ENCODE data around the gene C1QTNF12.
A peak's percentile ranks its signal among the peaks of the same experiment; 100 is the strongest.

The C1QTNF12 gene

GRCh38 chr1:1206376-1206965, 40.1 kb downstream of the C1QTNF12 start, which contains the start of gene TNFRSF18:
Gene TNFRSF18, minus strand, starts transcription at chr1:1206592. Its CDS starts 21 bp downstream, at chr1:1206571.
- Histone ChIP-seq H3K9ac (ENCODE audit: low read depth in 1 of 2, low read length in 2 of 2) (peak within 1 kb of the TSS; percentile 39 to 43), H3K27ac (ENCODE audit: low read depth, low read length) (no peak within 1 kb of the TSS), H3K4me3 (ENCODE audit: low read depth in 1 of 2, low read length in 2 of 2) (peak within 1 kb of the TSS; percentile 29 to 50), H3K27me3 (ENCODE audit: control insufficient read depth in 1 of 2, insufficient read depth in 2 of 2, low read length in 2 of 2) (peaks cover 20 to 30% of the 10 kb centered on the region in 2 donors), H3K9me3 (ENCODE audit: control insufficient read depth in 1 of 2, low read length in 2 of 2) (no peaks in the 10 kb centered on the region), H3K4me1 (ENCODE audit: control insufficient read depth in 1 of 2, insufficient read depth in 2 of 2, low read length in 2 of 2) (peaks cover 11 to 14% of the 10 kb centered on the region in 2 donors), H3K36me3 (ENCODE audit: control insufficient read depth in 1 of 2, insufficient read depth in 2 of 2, low read length in 2 of 2) (no peaks in the 10 kb centered on the region)

- H3K27me3 ChIP-seq (ENCODE audit: control insufficient read depth in 1 of 2, insufficient read depth in 2 of 2, low read length in 2 of 2), result peaks cover 20 to 30% of the 10 kb centered on the region in 2 donors
- no peak overlapping the region for H3K27ac ChIP-seq (ENCODE audit: low read depth, low read length)
- H3K9ac ChIP-seq (ENCODE audit: low read depth in 1 of 2, low read length in 2 of 2), result peak overlapping the region; percentile 39 to 43
- no peaks in the 10 kb centered on the region for H3K9me3 ChIP-seq (ENCODE audit: control insufficient read depth in 1 of 2, low read length in 2 of 2)
- H3K4me3 ChIP-seq (ENCODE audit: low read depth in 1 of 2, low read length in 2 of 2), result peak overlapping the region; percentile 29 to 50
- peaks cover 11 to 14% of the 10 kb centered on the region in 2 donors for H3K4me1 ChIP-seq (ENCODE audit: control insufficient read depth in 1 of 2, insufficient read depth in 2 of 2, low read length in 2 of 2)
- H3K36me3 ChIP-seq (ENCODE audit: control insufficient read depth in 1 of 2, insufficient read depth in 2 of 2, low read length in 2 of 2), result no peaks in the 10 kb centered on the region
Measured at GRCh38 chr1:1205769-1206375, 40.6 kb downstream of the C1QTNF12 start.

DNA sequence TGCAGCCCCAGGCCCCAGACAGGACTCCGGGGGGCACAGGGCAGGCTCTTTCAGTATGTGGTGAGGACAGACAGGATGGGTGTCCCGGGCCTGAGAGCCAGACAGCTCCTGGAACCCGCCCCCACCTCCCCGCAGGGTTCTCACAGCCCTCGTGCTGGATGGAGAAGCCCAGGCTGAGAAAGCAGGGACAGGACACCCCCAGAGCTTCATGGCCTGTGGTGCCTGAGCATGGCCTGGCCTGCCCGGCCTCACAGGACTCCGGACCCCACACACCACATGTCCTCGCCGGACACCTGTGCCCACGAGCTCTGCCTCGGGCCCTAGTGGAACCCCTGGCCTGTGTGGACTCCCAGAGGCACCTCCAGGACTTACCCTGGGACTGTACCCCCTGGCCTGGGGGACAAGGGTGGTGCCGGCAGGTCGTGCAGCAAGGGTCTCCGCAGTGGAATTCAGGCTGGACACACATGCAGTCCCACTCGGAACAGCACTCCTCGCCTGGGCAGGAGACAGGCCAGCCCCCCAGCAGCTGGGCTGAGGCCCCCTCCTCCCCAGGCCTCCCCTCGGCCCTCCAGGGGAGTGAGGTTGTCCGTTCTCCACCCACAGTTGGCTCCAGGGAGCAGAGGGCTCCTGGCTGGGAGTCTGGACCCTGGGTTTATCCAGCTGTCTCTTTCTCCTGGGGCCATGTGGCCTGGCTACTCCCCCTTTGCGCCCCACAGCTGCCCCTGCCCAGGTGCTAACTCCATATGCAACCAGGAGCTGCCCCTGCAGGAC, 41.3 kb downstream of the C1QTNF12 start:
- Histone ChIP-seq H3K9ac (ENCODE audit: low read depth in 1 of 2, low read length in 2 of 2) (peak overlapping the region in 1 of 2 donors; percentile 12), H3K27ac (ENCODE audit: low read depth, low read length) (no peak overlapping the region), H3K36me3 (ENCODE audit: control insufficient read depth in 1 of 2, insufficient read depth in 2 of 2, low read length in 2 of 2) (no peaks in the 10 kb centered on the region), H3K4me1 (ENCODE audit: control insufficient read depth in 1 of 2, insufficient read depth in 2 of 2, low read length in 2 of 2) (peaks cover 11 to 14% of the 10 kb centered on the region in 2 donors), H3K27me3 (ENCODE audit: control insufficient read depth in 1 of 2, insufficient read depth in 2 of 2, low read length in 2 of 2) (peaks cover 27 to 30% of the 10 kb centered on the region in 2 donors), H3K9me3 (ENCODE audit: control insufficient read depth in 1 of 2, low read length in 2 of 2) (no peaks in the 10 kb centered on the region), H3K4me3 (ENCODE audit: low read depth in 1 of 2, low read length in 2 of 2) (peak overlapping the region in 1 of 2 donors; percentile 1)

GRCh38 chr1:1204425-1204920, 42.0 kb downstream of the C1QTNF12 start:
- peaks cover 29 to 32% of the 10 kb centered on the region in 2 donors for H3K27me3 ChIP-seq (ENCODE audit: control insufficient read depth in 1 of 2, insufficient read depth in 2 of 2, low read length in 2 of 2)
- H3K4me1 ChIP-seq (ENCODE audit: control insufficient read depth in 1 of 2, insufficient read depth in 2 of 2, low read length in 2 of 2), result peaks cover 11 to 14% of the 10 kb centered on the region in 2 donors

DNA sequence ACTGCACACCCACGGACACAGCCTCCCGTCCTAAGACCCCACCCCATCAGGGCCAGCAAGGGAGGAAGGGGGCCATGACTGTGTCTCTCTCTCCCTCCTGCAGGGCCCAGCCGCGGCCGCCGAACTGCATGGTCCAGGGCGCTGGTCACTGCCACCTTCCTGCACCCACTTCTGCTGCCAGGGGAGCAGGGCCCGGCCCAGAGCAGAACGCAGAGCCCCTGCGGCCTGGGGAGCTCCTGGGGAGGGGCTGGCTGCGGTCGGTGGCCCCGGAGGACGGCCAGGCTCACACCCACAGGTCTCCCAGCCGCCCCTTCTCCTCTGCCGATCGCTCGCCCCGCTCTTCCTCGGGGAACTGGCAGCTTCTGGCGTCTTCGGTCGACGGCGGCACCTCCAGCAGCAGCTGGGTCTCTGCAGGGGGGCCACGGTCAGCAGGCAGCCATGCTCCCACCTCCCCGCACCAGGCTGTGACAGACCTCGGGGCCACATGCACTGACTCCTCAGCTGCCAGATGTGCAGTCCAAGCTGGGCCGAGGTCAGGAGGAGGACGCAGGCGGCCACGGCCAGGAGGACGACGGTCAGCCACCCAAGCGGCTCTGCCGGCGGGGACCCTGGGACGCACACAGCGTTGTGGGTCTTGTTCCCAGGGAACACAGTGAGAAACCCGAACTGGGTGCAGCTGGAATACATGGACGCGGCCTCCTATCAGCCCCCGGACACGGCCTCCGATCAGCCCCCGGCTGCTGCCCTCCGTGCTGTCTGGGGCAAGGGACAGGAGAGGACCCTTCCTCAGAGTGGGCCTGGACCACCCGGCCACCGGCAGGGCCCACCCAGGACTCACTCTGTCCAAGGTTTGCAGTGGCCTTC, 42.7 kb downstream of the C1QTNF12 start:
- H3K9ac ChIP-seq (ENCODE audit: low read depth in 1 of 2, low read length in 2 of 2), result no peak overlapping the region
- H3K27me3 ChIP-seq (ENCODE audit: control insufficient read depth in 1 of 2, insufficient read depth in 2 of 2, low read length in 2 of 2), result peaks cover 29 to 34% of the 10 kb centered on the region in 2 donors
- no peak overlapping the region for H3K4me3 ChIP-seq (ENCODE audit: low read depth in 1 of 2, low read length in 2 of 2)
- H3K36me3 ChIP-seq (ENCODE audit: control insufficient read depth in 1 of 2, insufficient read depth in 2 of 2, low read length in 2 of 2), result no peaks in the 10 kb centered on the region
- no peak overlapping the region for H3K27ac ChIP-seq (ENCODE audit: low read depth, low read length)
- H3K9me3 ChIP-seq (ENCODE audit: control insufficient read depth in 1 of 2, low read length in 2 of 2), result no peaks in the 10 kb centered on the region
- peaks cover 11 to 14% of the 10 kb centered on the region in 2 donors for H3K4me1 ChIP-seq (ENCODE audit: control insufficient read depth in 1 of 2, insufficient read depth in 2 of 2, low read length in 2 of 2)

More at GRCh38 chr1:1204425-1204920, 42.0 kb downstream of the C1QTNF12 start:
- Histone ChIP-seq H3K27ac (ENCODE audit: low read depth, low read length) (no peak overlapping the region), H3K4me3 (ENCODE audit: low read depth in 1 of 2, low read length in 2 of 2) (no peak overlapping the region), H3K36me3 (ENCODE audit: control insufficient read depth in 1 of 2, insufficient read depth in 2 of 2, low read length in 2 of 2) (no peaks in the 10 kb centered on the region), H3K9ac (ENCODE audit: low read depth in 1 of 2, low read length in 2 of 2) (no peak overlapping the region), H3K9me3 (ENCODE audit: control insufficient read depth in 1 of 2, low read length in 2 of 2) (no peaks in the 10 kb centered on the region)

GRCh38 chr1:1202831-1203560, 43.5 kb downstream of the C1QTNF12 start:
- Histone ChIP-seq H3K27me3 (ENCODE audit: control insufficient read depth in 1 of 2, insufficient read depth in 2 of 2, low read length in 2 of 2) (peaks cover 29 to 31% of the 10 kb centered on the region in 2 donors), H3K9me3 (ENCODE audit: control insufficient read depth in 1 of 2, low read length in 2 of 2) (no peaks in the 10 kb centered on the region), H3K27ac (ENCODE audit: low read depth, low read length) (no peak overlapping the region), H3K4me3 (ENCODE audit: low read depth in 1 of 2, low read length in 2 of 2) (no peak overlapping the region), H3K36me3 (ENCODE audit: control insufficient read depth in 1 of 2, insufficient read depth in 2 of 2, low read length in 2 of 2) (no peaks in the 10 kb centered on the region), H3K9ac (ENCODE audit: low read depth in 1 of 2, low read length in 2 of 2) (no peak overlapping the region), H3K4me1 (ENCODE audit: control insufficient read depth in 1 of 2, insufficient read depth in 2 of 2, low read length in 2 of 2) (peaks cover 7 to 8% of the 10 kb centered on the region in 2 donors)

DNA sequence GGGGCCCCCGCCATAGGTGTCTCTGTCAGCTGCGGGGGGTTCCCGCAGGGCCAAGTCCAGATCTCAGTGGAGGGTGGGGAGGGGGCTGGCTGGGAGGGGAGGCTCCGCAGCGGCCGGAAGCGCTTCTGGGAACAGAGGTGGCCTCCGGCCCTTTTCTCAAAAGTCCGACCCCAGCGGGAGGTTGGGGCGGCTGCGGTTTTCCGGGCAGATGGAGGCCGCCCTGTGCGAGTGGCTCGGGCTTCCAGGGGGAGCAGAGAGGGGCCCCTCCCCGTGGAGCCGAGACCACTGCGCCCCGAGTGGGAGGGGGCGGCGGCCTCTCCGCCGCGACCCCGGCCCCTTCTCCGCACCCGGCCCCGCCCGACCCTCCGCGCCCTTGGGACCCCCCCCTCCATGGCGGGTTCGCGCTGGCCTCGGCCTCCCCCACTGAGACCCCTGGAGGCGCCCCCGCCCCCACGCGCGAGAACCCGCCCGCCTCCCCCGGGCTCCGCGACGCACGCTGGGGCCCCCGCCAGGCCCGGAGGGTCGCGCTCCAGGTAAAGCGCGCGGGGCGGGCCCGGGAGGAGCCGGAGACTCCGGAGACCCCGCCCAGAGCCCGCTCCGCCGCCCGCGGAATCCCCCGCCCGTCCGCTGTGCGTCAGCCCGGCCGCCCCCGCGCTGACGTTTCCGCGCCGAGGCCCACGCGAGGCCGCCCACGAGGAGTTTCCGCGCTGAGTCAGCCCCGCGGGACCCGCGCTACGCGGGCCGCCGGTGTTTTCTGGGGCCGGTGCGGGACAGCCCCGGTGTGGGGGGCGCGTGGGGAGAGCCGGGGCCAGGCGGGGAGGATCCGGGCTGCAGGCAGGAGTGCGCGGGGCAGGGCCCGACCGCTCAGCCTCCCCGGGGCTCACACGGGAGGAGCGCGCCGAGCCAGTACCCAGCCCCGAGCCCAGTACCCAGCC, 45.4 kb downstream of the C1QTNF12 start:
- Histone ChIP-seq H3K9me3 (ENCODE audit: control insufficient read depth in 1 of 2, low read length in 2 of 2) (no peaks in the 10 kb centered on the region), H3K27ac (ENCODE audit: low read depth, low read length) (no peak overlapping the region), H3K4me3 (ENCODE audit: low read depth in 1 of 2, low read length in 2 of 2) (no peak overlapping the region), H3K27me3 (ENCODE audit: control insufficient read depth in 1 of 2, insufficient read depth in 2 of 2, low read length in 2 of 2) (peaks cover 16 to 17% of the 10 kb centered on the region in 2 donors), H3K4me1 (ENCODE audit: control insufficient read depth in 1 of 2, insufficient read depth in 2 of 2, low read length in 2 of 2) (peaks cover 0 to 3% of the 10 kb centered on the region in 2 donors), H3K36me3 (ENCODE audit: control insufficient read depth in 1 of 2, insufficient read depth in 2 of 2, low read length in 2 of 2) (no peaks in the 10 kb centered on the region), H3K9ac (ENCODE audit: low read depth in 1 of 2, low read length in 2 of 2) (no peak overlapping the region)

DNA sequence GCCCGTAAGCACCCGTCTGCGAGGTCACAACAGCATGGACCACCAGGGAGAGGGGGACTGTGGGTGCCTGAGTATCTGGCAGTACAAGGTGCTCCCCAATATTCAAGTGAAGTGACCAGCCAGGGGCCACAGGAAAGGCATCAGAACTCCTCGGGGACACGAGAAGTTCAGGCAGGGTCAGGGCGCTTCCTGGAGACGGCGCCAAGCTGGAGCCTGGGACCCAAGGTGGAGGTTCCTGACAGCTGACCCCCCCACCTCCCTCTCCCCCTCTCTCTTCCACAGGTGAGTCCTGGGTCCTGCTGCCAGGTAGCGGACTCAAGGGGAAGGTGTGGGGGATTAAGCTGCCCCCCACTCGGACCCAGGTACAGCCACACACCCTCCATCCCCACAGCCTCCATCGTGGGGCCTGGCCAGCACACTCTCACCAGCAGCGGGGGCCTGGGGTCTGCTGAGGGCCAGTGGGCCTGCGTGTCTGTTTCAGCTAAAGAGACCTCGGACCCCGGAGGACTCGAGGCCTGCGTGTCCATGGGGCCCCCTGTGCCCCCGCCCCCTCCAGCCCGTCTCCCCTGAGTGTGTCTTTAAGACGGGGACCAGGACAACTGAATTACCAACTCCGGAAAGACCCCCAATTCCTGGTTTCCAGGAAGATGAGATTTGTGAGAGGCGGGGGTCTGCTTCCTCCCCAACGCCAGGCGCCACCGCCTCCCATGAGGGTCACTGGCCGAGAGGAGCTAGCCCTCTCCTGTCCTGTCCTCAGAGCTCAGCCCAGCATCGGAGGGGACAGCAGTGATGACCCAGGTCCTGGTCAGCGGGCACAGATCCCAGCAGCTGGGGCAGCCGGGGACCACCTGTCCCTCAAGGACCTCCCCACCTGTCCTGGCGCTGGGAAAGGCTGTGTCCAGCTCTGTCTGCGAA, 46.3 kb downstream of the C1QTNF12 start:
- Histone ChIP-seq H3K4me1 (ENCODE audit: control insufficient read depth in 1 of 2, insufficient read depth in 2 of 2, low read length in 2 of 2) (no peaks in the 10 kb centered on the region), H3K27ac (ENCODE audit: low read depth, low read length) (no peak overlapping the region), H3K9ac (ENCODE audit: low read depth in 1 of 2, low read length in 2 of 2) (no peak overlapping the region), H3K4me3 (ENCODE audit: low read depth in 1 of 2, low read length in 2 of 2) (no peak overlapping the region), H3K27me3 (ENCODE audit: control insufficient read depth in 1 of 2, insufficient read depth in 2 of 2, low read length in 2 of 2) (peaks cover 9 to 13% of the 10 kb centered on the region in 2 donors), H3K36me3 (ENCODE audit: control insufficient read depth in 1 of 2, insufficient read depth in 2 of 2, low read length in 2 of 2) (no peaks in the 10 kb centered on the region), H3K9me3 (ENCODE audit: control insufficient read depth in 1 of 2, low read length in 2 of 2) (no peaks in the 10 kb centered on the region)
